ENCODE results near the gene CTIF.
"Not testable (repeated sequence)": the region's sequence is repeated elsewhere in the genome, so short reads cannot be mapped to it uniquely, and the experiment has no call there.

Gene CTIF

GRCh38 chr18:48538531-48539405 lies at the start of gene CTIF:
Gene CTIF (plus strand): TSS chr18:48539031. CDS start chr18:48619566, 80,535 bp downstream.
- peak; percentile 97 for DNase-seq (ENCODE audit: low read depth)

- peak; percentile 93 for DNase-seq (ENCODE audit: low read depth)
Measured at GRCh38 chr18:48490641-48491293, 48.1 kb upstream of the CTIF start.

- DNase-seq (ENCODE audit: low read depth): no peak
Measured at GRCh38 chr18:48492880-48493279, 46.0 kb upstream of the CTIF start.

GRCh38 chr18:48493434-48494230 lies 45.2 kb upstream of the CTIF start:
- peak; percentile 68 for DNase-seq (ENCODE audit: low read depth)

GRCh38 chr18:48497863-48498262 lies 41.0 kb upstream of the CTIF start:
- no peak for DNase-seq (ENCODE audit: low read depth)

GRCh38 chr18:48500517-48500916 lies 38.3 kb upstream of the CTIF start:
- DNase-seq (ENCODE audit: low read depth): no peak

GRCh38 chr18:48502906-48503305 lies 35.9 kb upstream of the CTIF start:
- no peak for DNase-seq (ENCODE audit: low read depth)

- DNase-seq (ENCODE audit: low read depth): no peak
Measured at GRCh38 chr18:48504819-48505218, 34.0 kb upstream of the CTIF start.

GRCh38 chr18:48506983-48507568 lies 31.8 kb upstream of the CTIF start:
- DNase-seq (ENCODE audit: low read depth): not testable (repeated sequence)

- not testable (repeated sequence) for DNase-seq (ENCODE audit: low read depth)
Measured at GRCh38 chr18:48512498-48512897, 26.3 kb upstream of the CTIF start.

- DNase-seq (ENCODE audit: low read depth): no peak
Measured at GRCh38 chr18:48514786-48515185, 24.0 kb upstream of the CTIF start.

GRCh38 chr18:48517048-48517447 lies 21.8 kb upstream of the CTIF start:
- no peak for DNase-seq (ENCODE audit: low read depth)

GRCh38 chr18:48519431-48520100 lies 19.3 kb upstream of the CTIF start:
- no peak for DNase-seq (ENCODE audit: low read depth)

- no peak for DNase-seq (ENCODE audit: low read depth)
Measured at GRCh38 chr18:48521723-48522122, 17.1 kb upstream of the CTIF start.

- DNase-seq (ENCODE audit: low read depth): no peak
Measured at GRCh38 chr18:48525671-48526070, 13.2 kb upstream of the CTIF start.

GRCh38 chr18:48527461-48527860 lies 11.4 kb upstream of the CTIF start:
- no peak for DNase-seq (ENCODE audit: low read depth)

- DNase-seq (ENCODE audit: low read depth): no peak
Measured at GRCh38 chr18:48528861-48529260, 10.0 kb upstream of the CTIF start.

GRCh38 chr18:48529796-48530195 lies 9.0 kb upstream of the CTIF start:
- DNase-seq (ENCODE audit: low read depth): peak; percentile 74

- no peak for DNase-seq (ENCODE audit: low read depth)
Measured at GRCh38 chr18:48530399-48531081, 8.3 kb upstream of the CTIF start.

- DNase-seq (ENCODE audit: low read depth): no peak
Measured at GRCh38 chr18:48531082-48531403, 7.8 kb upstream of the CTIF start.

- no peak for DNase-seq (ENCODE audit: low read depth)
Measured at GRCh38 chr18:48531908-48532307, 6.9 kb upstream of the CTIF start.

All from amniotic epithelial cell (primary cell).